ENCODE data around the gene NFIX.

DNA sequence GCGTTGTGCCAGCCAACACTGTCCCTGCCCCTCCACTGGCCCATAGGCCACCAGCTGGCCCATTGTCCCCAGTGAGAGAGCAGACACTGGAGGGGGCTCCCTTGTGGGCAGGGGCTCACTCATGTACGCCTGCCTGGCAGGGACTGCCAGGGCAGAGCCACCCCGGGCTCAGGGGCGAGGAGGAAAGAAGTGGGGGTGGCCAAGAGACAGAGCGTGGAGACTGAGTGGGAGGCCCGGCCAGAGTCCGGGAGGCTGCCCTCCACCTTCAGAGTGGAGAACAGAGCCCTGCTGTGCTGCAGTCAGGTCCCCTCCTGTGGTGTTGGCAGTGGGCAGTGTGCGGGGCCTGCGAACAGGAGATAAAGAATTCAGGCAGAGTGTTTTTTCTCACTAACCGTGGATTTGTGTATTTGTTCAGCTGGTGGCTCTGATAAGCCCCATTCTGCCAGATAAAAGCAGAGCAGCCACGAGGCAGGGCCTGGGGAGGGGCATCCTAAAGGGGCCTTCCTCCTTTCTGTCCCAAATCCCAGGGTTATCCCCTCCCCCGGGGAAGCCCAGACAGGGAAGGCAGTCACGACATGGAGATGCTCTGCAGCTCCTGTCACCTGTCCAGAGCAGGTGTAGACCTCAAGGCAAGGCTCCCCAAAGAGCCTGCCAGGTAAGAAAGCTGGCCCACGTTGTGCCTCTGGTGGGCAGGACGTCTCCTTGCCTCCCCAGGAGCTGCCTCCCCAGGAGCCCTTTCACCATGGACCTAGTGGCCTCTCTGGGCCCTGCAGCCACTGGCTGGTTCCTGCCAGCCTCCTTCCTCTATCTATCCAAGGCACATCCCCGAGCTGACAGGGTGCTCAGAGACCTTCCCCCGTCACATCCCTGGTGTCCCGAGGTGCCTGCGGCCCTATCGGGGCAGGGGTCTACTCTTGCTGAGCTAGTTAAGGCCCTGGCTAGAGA, 74.4 kb downstream of the NFIX start:
- TF ChIP-seq CTCF (IDR thresholded peaks at IDR 0.05): no peak
- TF ChIP-seq POLR2AphosphoS5 (IDR thresholded peaks at IDR 0.05): no peak
- TF ChIP-seq POLR2A (IDR thresholded peaks at IDR 0.05; ENCODE audit: low read depth): no peak
- TF ChIP-seq EP300 (IDR thresholded peaks at IDR 0.05): no peak
